ENCODE results near the gene TXLNB.
"Not testable (repeated sequence)": the region's sequence is repeated elsewhere in the genome, so short reads cannot be mapped to it uniquely, and the experiment has no call there.

The TXLNB gene

GRCh38 chr6:139295901-139296300 is 4.1 kb upstream of the TXLNB start:
- TF ChIP-seq CTCF (IDR thresholded peaks at IDR 0.05): no peak
- peaks cover 7% of the 10 kb centered on the region for H3K4me1 ChIP-seq

DNA sequence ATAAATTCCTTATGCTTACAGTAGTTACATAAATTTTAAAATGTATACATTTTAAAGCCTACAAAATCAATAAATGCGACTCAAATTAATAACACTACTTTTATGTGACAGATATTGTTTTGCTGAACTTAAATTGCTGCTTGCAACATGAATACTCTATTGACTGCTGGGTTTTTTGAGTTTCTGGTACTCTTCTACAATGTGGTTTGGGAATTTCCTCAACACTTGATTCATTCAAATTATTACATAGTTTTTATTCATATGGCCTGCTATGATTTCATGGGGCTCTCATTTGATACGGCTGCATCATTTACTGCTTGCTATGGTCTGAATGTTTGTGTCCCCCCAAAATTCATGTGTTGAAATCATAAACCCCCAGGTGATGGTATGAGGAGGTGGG is 2.3 kb upstream of the TXLNB start:
- no peak overlapping the region for H3K4me2 ChIP-seq (ENCODE audit: low read length)
- H3K27ac ChIP-seq: no peak overlapping the region
- no peaks in the 10 kb centered on the region for H3K27me3 ChIP-seq (ENCODE audit: control insufficient read depth, insufficient read depth, low read length)
- TF ChIP-seq CTCF (IDR thresholded peaks at IDR 0.05): no peak
- no peaks in the 10 kb centered on the region for H3K36me3 ChIP-seq (ENCODE audit: control insufficient read depth, insufficient read depth, low read length)
- no peak overlapping the region for H3K9ac ChIP-seq
- H3K79me2 ChIP-seq: no peaks in the 10 kb centered on the region
- no peaks in the 10 kb centered on the region for H3K9me3 ChIP-seq (ENCODE audit: control insufficient read depth, low read length)
- H3K4me3 ChIP-seq (ENCODE audit: low read depth, low read length): no peak overlapping the region
- peaks cover 7% of the 10 kb centered on the region for H3K4me1 ChIP-seq
- no peak overlapping the region for H2AFZ ChIP-seq

More at GRCh38 chr6:139295901-139296300, 4.1 kb upstream of the TXLNB start:
- H3K27me3 ChIP-seq (ENCODE audit: control insufficient read depth, insufficient read depth, low read length): no peaks in the 10 kb centered on the region
- H3K9me3 ChIP-seq (ENCODE audit: control insufficient read depth, low read length): no peaks in the 10 kb centered on the region
- no peak overlapping the region for H3K27ac ChIP-seq
- no peaks in the 10 kb centered on the region for H3K36me3 ChIP-seq (ENCODE audit: control insufficient read depth, insufficient read depth, low read length)
- no peak overlapping the region for H3K4me2 ChIP-seq (ENCODE audit: low read length)
- H3K4me3 ChIP-seq (ENCODE audit: low read depth, low read length): no peak overlapping the region
- no peak overlapping the region for H3K9ac ChIP-seq
- no peak overlapping the region for H2AFZ ChIP-seq
- no peaks in the 10 kb centered on the region for H3K79me2 ChIP-seq

DNA sequence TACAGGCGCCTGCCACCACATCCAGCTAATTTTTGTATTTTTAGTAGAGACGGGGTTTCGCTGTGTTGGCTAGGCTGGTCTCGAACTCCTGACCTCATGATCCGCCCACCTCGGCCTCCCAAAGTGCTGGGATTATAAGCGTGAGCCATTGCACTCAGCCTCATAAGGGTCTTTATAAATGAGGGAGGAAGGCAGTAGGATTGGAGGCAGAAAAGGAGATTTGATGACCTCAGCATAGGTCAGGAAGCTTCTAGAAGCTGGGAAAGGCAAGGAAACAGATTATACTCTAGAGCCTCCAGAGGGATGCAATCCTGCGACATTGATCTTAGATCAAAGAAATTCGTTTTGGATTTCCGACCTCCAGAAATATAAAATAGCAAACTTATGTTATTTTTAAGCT is 1.4 kb upstream of the TXLNB start:
- not testable (repeated sequence) for H2AFZ ChIP-seq; H3K9ac ChIP-seq; H3K79me2 ChIP-seq; H3K4me3 ChIP-seq (ENCODE audit: low read depth, low read length); H3K36me3 ChIP-seq (ENCODE audit: control insufficient read depth, insufficient read depth, low read length); H3K27me3 ChIP-seq (ENCODE audit: control insufficient read depth, insufficient read depth, low read length); H3K27ac ChIP-seq; H3K9me3 ChIP-seq (ENCODE audit: control insufficient read depth, low read length); H3K4me2 ChIP-seq (ENCODE audit: low read length); H3K4me1 ChIP-seq

- Histone ChIP-seq H3K27ac (peak overlapping the region; percentile 37), H3K9ac (no peak overlapping the region), H3K4me3 (ENCODE audit: low read depth, low read length) (no peak overlapping the region), H2AFZ (no peak overlapping the region), H3K9me3 (ENCODE audit: control insufficient read depth, low read length) (no peaks in the 10 kb centered on the region), H3K27me3 (ENCODE audit: control insufficient read depth, insufficient read depth, low read length) (no peaks in the 10 kb centered on the region), H3K36me3 (ENCODE audit: control insufficient read depth, insufficient read depth, low read length) (no peaks in the 10 kb centered on the region), H3K79me2 (no peaks in the 10 kb centered on the region), H3K4me2 (ENCODE audit: low read length) (peak overlapping the region; percentile 31), H3K4me1 (peaks cover 7% of the 10 kb centered on the region)
- TF ChIP-seq CTCF (IDR thresholded peaks at IDR 0.05): no peak
These were observed 949 bp downstream of the TXLNB start for GRCh38 chr6:139290787-139291311.

DNA sequence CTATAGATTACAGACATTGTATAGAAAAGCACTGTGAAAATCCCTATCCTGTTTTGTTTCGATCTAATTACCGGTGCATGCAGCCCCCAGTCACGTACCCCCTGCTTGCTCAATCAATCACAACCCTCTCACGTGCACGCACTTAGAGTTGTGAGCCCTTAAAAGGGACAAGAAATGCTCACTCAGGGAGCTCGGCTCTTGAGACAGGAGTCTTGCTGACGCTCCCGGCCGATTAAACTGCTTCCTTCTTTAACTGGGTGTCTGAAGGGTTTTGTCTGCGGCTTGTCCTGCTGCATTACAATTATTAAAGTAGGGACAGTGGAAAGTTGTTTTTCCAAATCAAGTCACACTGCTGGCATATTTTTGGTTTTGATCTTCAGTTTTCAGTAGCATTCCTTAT is 2.6 kb downstream of the TXLNB start:
- no peak overlapping the region for H3K27ac ChIP-seq
- no peaks in the 10 kb centered on the region for H3K36me3 ChIP-seq (ENCODE audit: control insufficient read depth, insufficient read depth, low read length)
- H3K4me1 ChIP-seq: peaks cover 7% of the 10 kb centered on the region
- no peaks in the 10 kb centered on the region for H3K27me3 ChIP-seq (ENCODE audit: control insufficient read depth, insufficient read depth, low read length)
- H3K4me3 ChIP-seq (ENCODE audit: low read depth, low read length): no peak overlapping the region
- no peak overlapping the region for H3K4me2 ChIP-seq (ENCODE audit: low read length)
- TF ChIP-seq CTCF (IDR thresholded peaks at IDR 0.05): no peak
- no peaks in the 10 kb centered on the region for H3K9me3 ChIP-seq (ENCODE audit: control insufficient read depth, low read length)
- H3K9ac ChIP-seq: no peak overlapping the region
- H3K79me2 ChIP-seq: no peaks in the 10 kb centered on the region
- no peak overlapping the region for H2AFZ ChIP-seq
